LNCAP (cell line): ENCODE measurements around the gene TNFRSF25.
A peak's percentile ranks its signal among the peaks of the same experiment; 100 is the strongest.

ENCODE experiments used
- TF ChIP-seq, protein P1 (sequence below): fragments of 450-650 bp; IDR thresholded peaks from 2 replicates; pipeline ENCODE4 v1.5.1; 2017; ENCODE audit warnings: mild to moderate bottlenecking

Gene TNFRSF25

DNA sequence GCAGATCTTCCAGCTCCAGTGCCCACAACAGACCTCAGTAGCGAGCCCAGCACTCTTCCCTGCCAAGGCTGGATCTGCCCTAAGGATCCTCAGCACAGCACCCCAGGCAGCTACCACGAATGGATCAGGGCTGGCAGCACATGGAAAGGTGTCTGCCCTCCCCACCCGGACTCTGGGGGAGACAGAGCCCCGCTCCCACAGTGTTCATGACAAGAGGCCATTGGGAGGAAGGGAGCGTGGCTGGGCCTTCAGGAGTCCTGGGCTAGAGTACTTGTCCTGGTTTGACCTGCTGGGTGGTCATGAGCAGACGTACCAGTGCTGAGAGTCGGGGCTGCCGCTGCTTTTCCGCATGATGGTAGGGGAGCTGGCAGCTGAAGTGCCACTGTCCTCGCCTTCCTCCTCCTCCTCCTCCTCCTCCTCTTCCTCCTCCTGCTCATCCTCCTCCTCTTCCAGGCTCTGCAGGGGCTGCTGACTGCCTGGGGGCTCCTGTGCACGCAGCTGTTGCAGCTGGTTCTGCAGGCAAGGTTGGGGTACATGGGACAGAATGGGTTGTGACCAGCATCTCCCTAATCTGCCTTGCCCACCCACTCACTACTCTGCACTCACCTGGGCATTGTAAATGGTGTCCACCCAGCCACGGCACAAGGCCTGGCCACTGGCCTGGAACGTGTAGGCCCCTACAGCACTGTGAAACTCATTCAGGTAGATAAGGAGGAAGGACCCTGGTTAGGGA lies 2.9 kb upstream of the TNFRSF25 start:
- TF ChIP-seq, protein P1, sequence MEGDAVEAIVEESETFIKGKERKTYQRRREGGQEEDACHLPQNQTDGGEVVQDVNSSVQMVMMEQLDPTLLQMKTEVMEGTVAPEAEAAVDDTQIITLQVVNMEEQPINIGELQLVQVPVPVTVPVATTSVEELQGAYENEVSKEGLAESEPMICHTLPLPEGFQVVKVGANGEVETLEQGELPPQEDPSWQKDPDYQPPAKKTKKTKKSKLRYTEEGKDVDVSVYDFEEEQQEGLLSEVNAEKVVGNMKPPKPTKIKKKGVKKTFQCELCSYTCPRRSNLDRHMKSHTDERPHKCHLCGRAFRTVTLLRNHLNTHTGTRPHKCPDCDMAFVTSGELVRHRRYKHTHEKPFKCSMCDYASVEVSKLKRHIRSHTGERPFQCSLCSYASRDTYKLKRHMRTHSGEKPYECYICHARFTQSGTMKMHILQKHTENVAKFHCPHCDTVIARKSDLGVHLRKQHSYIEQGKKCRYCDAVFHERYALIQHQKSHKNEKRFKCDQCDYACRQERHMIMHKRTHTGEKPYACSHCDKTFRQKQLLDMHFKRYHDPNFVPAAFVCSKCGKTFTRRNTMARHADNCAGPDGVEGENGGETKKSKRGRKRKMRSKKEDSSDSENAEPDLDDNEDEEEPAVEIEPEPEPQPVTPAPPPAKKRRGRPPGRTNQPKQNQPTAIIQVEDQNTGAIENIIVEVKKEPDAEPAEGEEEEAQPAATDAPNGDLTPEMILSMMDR = no peak

DNA sequence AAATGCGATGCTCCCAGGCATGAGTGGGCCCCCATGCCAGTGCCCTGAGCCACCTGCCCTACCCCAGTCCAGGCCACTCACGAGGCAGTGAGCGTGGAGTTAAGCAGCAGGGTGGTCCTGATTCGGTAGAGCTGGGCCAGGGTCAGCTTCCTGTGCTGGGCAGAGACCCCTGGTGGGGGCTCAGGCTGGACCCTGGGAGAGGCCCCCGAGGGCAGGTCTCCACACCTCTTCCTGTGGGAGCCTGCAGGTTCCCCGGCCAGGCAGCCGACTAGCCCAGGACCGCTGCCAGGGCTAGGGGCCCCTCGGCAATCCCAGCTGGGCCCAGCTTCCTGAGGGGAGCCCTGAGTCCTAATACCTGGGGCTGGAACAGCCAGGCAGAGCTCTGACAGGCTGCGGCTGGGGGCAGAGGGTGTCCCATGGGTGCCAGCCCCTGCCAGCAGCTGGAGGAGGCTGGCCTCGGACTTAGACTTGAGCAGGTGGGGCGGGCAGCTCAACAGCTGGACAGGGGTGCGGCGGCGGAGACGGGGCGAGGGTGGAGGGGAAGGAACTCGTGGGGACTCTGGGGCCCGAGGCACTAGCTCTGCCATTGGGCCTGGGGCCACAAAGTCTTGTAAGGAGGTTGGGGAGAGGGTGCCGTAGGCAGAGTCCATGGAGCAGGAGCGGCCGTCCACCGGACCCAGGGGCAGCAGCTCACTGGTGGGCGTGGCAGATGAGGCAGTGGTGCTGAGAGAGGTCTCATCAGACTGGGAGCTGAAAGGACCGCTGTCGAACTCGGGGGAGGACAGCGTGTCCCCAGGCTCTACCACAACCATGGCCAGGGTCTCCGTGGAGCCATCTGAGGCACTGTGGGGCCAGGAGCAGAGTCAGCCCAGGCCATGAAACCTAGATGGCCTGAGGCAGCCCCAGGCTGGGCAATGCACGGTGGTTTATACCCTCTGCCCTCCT lies 2.0 kb upstream of the TNFRSF25 start:
- TF ChIP-seq, protein P1 = no peak

DNA sequence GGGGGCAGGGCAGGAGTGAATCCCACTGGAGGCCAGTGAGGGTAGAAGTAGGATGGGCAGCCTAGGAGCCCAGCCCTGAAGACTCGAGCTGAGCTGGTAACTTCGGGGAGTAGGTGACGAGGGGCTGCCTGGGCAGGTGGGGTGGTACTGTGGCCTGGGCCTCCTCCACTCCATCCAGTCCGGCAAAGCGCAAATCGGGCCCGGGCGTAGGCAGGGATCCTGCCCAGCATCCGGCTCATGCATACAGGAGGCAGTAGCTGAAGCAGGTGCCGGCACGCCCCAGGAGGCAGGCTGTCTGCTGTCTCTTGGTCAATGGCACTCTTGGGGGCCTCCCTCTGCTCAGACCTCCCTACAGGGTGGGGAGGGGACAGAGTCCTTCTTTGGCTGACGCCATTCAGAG lies 1.3 kb upstream of the TNFRSF25 start:
- TF ChIP-seq, protein P1 = no peak

DNA sequence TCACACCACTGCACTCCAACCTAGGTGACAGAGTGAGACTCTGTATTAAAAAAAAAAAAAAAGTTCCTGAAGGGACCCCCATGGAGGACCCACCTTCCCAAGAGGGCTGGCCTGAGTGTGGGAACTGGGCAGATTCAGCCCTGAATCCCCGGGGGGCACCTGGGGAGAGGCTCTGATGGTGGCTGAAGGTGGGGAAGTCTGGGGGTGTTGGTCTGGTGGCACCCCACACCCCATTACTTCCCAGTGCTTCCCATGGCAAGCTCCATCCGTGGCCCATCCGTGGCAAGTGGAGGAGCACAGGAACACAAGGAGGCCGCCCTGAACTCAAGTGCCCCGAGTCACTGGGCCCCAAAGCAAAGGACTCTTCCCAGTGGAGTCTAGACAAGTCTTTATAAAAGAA lies 778 bp upstream of the TNFRSF25 start:
- TF ChIP-seq, protein P1 = no peak

DNA sequence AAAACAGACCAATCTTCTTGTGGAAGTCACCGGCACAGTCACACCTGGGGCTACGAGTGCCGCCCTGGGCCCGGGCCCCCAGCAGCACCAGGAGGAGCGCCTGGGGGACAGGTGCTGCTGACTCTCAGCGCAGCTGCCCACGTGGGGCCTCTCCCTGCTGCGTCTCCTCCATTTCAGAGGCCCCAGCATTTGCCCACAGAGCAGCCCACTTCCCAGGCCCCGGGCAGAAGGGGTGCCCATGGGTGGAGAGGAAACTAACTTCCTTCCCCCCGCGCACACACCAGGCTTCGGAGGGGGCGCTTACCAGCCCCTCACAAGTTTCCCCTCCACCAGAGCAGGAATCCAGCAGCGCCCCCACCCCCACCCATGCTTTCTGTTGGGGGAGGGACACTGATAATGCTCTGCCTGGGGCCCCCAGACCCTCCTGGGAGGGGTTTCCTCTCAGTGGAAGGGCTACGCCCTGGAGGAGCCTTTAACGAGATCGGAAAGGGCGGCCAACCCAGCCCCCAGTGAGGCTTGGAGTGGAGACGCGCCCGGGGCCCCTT lies 440 bp downstream of the TNFRSF25 start:
- TF ChIP-seq, protein P1 = no peak

DNA sequence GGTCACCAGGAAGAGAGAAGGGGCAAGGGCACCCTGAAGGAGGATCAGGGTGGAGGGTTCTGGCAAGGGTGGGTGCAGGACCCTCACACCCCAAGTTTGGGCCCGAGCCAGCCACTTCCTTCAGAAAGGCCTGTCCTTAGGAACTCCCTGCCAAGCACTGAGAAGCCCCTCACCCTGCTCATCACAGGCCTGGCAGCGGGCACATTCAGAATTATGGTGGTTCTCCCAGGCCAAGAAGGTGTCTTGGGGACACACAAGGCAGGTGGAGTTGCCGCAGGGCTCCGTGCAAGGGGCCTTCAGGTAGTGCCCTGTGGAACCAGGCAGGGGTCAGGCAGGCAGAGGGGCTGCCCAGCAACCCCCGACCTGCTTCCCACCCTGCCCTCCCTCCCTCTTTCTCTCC lies 1.1 kb downstream of the TNFRSF25 start:
- TF ChIP-seq, protein P1 = no peak

DNA sequence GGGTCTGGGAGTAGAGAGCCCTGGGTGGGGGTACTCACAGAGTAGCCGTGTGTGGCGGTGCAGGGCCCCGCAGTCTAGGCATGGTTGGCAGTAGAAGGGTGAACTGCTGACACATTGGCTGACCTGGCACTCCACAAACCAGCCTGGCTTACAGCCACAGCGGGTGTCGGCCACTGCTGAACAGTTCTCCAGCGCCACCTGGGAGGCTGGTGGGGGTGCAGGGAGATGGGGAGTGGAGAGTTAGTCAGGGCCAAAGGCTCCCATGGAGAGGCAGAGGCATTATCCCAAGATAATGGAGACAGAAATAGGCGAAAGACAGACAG lies 1.5 kb downstream of the TNFRSF25 start:
- TF ChIP-seq, protein P1 = peak; percentile 46
